HepG2 (cell line): ENCODE data around the gene ZNF121. TPM values are rescaled to one million over a fixed set of nuclear protein-coding genes. Genes with fewer than 3 reads are reported as not detected.
A peak's percentile ranks its signal among the peaks of the same experiment; 100 is the strongest.

Experiments
- CSRNP2 ChIP-seq: sonication (generic); formaldehyde crosslinking; conservative IDR thresholded peaks from 2 replicates; pipeline ENCODE4 v1.8.0; 2022; ENCODE audit warnings: low read depth, missing genetic modification reagents
- LRRFIP1 ChIP-seq: sonication (generic); formaldehyde crosslinking; conservative IDR thresholded peaks from 2 replicates; pipeline ENCODE4 v1.4.0; 2020; ENCODE audit warnings: missing genetic modification reagents
- MYPOP ChIP-seq: sonication (generic); formaldehyde crosslinking; IDR thresholded peaks from 2 replicates; pipeline ENCODE4 v1.8.1; 2023; ENCODE audit warnings: mild to moderate bottlenecking, moderate library complexity, missing genetic modification reagents
- NFKBIZ ChIP-seq: IDR thresholded peaks from 2 replicates; pipeline ENCODE4 v1.6.1; 2018; ENCODE audit warnings: missing genetic modification reagents, missing compliant biosample characterization
- REL ChIP-seq: sonication (generic); formaldehyde crosslinking; conservative IDR thresholded peaks from 2 replicates; pipeline ENCODE4 v1.8.0; 2022; ENCODE audit warnings: mild to moderate bottlenecking, missing genetic modification reagents, moderate library complexity
- SATB2 ChIP-seq: sonication (generic); formaldehyde crosslinking; IDR thresholded peaks from 2 replicates; pipeline ENCODE4 v1.5.0; 2020; ENCODE audit warnings: missing genetic modification reagents
- SMAD1 ChIP-seq: sonication (generic); formaldehyde crosslinking; IDR thresholded peaks from 2 replicates; pipeline ENCODE4 v1.4.0; 2020; ENCODE audit warnings: missing genetic modification reagents, low read depth, mild to moderate bottlenecking, borderline replicate concordance
- ZBTB42 ChIP-seq: sonication (generic); formaldehyde crosslinking; IDR thresholded peaks from 2 replicates; pipeline ENCODE4 v1.5.0; 2020; ENCODE audit warnings: mild to moderate bottlenecking, missing genetic modification reagents
- ZFP82 ChIP-seq: sonication (generic); formaldehyde crosslinking; IDR thresholded peaks from 2 replicates; pipeline ENCODE4 v1.5.1; 2020; ENCODE audit warnings: mild to moderate bottlenecking, missing genetic modification reagents, borderline replicate concordance
- ZNF232 ChIP-seq: sonication (generic); formaldehyde crosslinking; IDR thresholded peaks from 2 replicates; pipeline ENCODE4 v1.4.0; 2020; ENCODE audit warnings: missing genetic modification reagents, borderline replicate concordance
- polyA plus RNA-seq, 8 experiments: library from polyadenylated mRNA; depleted of rRNA in 3 of 8; stranded (reverse) in 7 of 8; unstranded in 1 of 8; fragments of >200 nt; fragmentation: Illumina TruSeq in 4 of 8; extraction: Trizol in 4 of 8; gene quantifications; 2 replicates each; pipeline versions ENCODE4 v1.2.1 to v1.2.3, GENCODE V29; 2011 to 2016; ENCODE audit warnings: low read depth in 4 of 8, missing spikeins in 1 of 8, mixed read lengths in 1 of 8; ENCODE audit not compliant: insufficient read depth in 1 of 8
- total RNA-seq, 5 experiments: library from RNA; depleted of rRNA; stranded (reverse); fragments of >200 nt; fragmentation: Illumina TruSeq; extraction: Trizol; gene quantifications; 2 replicates each; pipeline ENCODE4 v1.2.3, GENCODE V29; 2016; ENCODE audit warnings: low read depth in 1 of 5

The ZNF121 gene
- total and polyA plus RNA-seq, 2 of the 13 experiments (the other 11 are each of a cell fraction or from before 2014, with no cell fraction given) = 7.8 to 56.3 TPM

- TF ChIP-seq LRRFIP1 (CRISPR knock-in tag) (no peak), NFKBIZ (CRISPR knock-in tag) (0 out of 2 replicates have a peak, but pooled peaks have one; percentile 26), MYPOP (CRISPR knock-in tag) (0 out of 2 replicates have a peak, but pooled peaks have one; percentile 18), SATB2 (no peak), SMAD1 (CRISPR knock-in tag) (peak; percentile 63; the same call in 1 of the 2 replicates), ZNF232 (CRISPR knock-in tag) (no peak; the same call in 1 of the 2 replicates), CSRNP2 (CRISPR knock-in tag) (0 out of 2 replicates have a peak, but pooled peaks have one; percentile 11), ZFP82 (CRISPR knock-in tag) (peak; percentile 66), ZBTB42 (CRISPR knock-in tag) (0 out of 2 replicates have a peak, but pooled peaks have one; percentile 35), REL (CRISPR knock-in tag) (0 out of 2 replicates have a peak, but pooled peaks have one; percentile 11)
These were observed 36.5 kb upstream of the ZNF121 start (continued) for GRCh38 chr19:9620842-9621155.
